ENCODE data around the gene CDH24.

CDH24 gene, protein sequence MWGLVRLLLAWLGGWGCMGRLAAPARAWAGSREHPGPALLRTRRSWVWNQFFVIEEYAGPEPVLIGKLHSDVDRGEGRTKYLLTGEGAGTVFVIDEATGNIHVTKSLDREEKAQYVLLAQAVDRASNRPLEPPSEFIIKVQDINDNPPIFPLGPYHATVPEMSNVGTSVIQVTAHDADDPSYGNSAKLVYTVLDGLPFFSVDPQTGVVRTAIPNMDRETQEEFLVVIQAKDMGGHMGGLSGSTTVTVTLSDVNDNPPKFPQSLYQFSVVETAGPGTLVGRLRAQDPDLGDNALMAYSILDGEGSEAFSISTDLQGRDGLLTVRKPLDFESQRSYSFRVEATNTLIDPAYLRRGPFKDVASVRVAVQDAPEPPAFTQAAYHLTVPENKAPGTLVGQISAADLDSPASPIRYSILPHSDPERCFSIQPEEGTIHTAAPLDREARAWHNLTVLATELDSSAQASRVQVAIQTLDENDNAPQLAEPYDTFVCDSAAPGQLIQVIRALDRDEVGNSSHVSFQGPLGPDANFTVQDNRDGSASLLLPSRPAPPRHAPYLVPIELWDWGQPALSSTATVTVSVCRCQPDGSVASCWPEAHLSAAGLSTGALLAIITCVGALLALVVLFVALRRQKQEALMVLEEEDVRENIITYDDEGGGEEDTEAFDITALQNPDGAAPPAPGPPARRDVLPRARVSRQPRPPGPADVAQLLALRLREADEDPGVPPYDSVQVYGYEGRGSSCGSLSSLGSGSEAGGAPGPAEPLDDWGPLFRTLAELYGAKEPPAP

DNA sequence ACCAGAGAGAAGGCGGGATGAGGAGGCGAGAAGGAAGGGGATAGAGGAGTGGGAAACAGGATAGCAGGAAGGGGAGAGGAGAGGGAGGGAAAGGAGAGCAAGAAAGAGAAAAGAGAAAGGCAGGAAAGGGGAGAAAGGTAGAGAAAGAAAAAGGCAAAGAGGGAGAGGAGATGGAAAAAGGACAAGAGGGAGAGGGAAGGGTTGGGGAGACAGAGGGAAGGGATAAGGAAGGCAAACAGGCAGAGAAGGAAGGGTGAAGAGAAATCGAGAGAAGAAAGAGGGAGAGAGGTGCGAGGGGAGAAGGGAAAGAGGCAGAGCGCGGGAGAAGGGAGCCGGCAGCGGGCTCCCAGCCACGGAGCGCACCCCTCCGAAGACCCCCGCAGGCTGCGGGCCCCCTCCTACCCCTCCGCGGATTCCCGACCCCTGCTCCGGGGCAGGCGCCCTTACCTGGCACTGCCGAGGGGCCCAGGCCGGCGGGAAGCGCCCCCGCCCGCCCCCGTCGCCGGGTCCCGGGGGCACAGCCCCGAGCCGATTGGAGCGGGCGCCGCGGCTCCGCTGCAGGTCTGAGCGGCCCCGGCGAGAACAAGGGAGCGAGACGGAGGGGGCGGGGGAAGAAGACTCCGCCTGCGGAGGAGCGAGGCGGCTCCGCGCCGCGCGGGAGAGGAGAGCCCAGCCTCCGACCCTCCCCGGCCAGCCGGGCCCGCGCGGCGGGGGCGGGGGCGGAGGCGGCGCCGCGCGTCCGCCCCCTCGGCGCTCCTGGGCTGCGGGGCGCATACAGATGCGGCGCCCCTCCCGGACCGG, at the start of gene CDH24:
CDH24 (minus strand) TSS at position 565 of the 801 bp plus-strand sequence. CDS start 1,787 bp downstream, outside the sequence.
- Histone ChIP-seq H3K36me3 (replicated peaks; ENCODE audit: insufficient read depth, low read length) (no peaks in the 10 kb centered on the region), H3K9me3 (replicated peaks; ENCODE audit: insufficient read depth, low read length) (no peaks in the 10 kb centered on the region), H3K79me2 (ENCODE audit: low read length) (no peaks in the 10 kb centered on the region), H3K4me2 (ENCODE audit: low read depth, low read length) (peak within 1 kb of the TSS; percentile 89), H3K27ac (ENCODE audit: low read length) (no peak within 1 kb of the TSS), H3K9me2 (replicated peaks; ENCODE audit: insufficient read depth, low read length) (no peaks in the 10 kb centered on the region), H3K4me1 (ENCODE audit: low read length) (no peaks in the 10 kb centered on the region), H3K27me3 (replicated peaks; ENCODE audit: insufficient read depth, low read length) (no peaks in the 10 kb centered on the region), H3F3A (ENCODE audit: insufficient read depth, low read length) (0 out of 2 replicates have a peak, but pooled peaks cover 14% of the 10 kb centered on the region), H3K9ac (ENCODE audit: low read length) (peak within 1 kb of the TSS; percentile 10; the same call in 1 of the 2 replicates), H3K4me3 (ENCODE audit: low read length) (peak within 1 kb of the TSS; percentile 56), H2AFZ (ENCODE audit: low read length) (peak within 1 kb of the TSS; percentile 42; the same call in 1 of the 2 replicates), H4K20me1 (ENCODE audit: insufficient read depth, low read length) (no peaks in the 10 kb centered on the region)
- DNase-seq: peak; percentile 61
- TF ChIP-seq EZH2 (optimal IDR thresholded peaks at IDR 0.05; ENCODE audit: low read depth, low read length) (no peak), EZH2phosphoT487 (IDR thresholded peaks at IDR 0.05; ENCODE audit: low read length) (no peak)
- TF ChIP-seq, protein P1, sequence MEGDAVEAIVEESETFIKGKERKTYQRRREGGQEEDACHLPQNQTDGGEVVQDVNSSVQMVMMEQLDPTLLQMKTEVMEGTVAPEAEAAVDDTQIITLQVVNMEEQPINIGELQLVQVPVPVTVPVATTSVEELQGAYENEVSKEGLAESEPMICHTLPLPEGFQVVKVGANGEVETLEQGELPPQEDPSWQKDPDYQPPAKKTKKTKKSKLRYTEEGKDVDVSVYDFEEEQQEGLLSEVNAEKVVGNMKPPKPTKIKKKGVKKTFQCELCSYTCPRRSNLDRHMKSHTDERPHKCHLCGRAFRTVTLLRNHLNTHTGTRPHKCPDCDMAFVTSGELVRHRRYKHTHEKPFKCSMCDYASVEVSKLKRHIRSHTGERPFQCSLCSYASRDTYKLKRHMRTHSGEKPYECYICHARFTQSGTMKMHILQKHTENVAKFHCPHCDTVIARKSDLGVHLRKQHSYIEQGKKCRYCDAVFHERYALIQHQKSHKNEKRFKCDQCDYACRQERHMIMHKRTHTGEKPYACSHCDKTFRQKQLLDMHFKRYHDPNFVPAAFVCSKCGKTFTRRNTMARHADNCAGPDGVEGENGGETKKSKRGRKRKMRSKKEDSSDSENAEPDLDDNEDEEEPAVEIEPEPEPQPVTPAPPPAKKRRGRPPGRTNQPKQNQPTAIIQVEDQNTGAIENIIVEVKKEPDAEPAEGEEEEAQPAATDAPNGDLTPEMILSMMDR (IDR thresholded peaks at IDR 0.05; ENCODE audit: low read length): no peak

DNA sequence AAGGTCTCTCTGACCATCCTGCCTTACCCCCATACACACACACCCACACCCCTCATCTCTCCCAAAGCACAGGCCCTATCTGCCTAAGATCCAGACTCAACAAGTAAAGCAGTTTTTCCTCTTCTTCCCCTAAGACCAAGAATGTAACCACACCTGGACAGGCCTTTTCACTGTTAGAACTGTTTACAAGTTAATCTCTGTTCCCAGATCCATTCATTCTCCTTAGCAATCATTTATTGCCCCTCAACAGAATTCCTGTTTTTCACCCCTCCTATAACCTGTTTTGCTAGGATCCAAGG, 49.4 kb upstream of the CDH24 start:
- Histone ChIP-seq H3K9me3 (replicated peaks; ENCODE audit: insufficient read depth, low read length) (no peaks in the 10 kb centered on the region), H3K9me2 (replicated peaks; ENCODE audit: insufficient read depth, low read length) (no peaks in the 10 kb centered on the region), H3K9ac (ENCODE audit: low read length) (no peak overlapping the region), H3K79me2 (ENCODE audit: low read length) (no peaks in the 10 kb centered on the region), H3K36me3 (replicated peaks; ENCODE audit: insufficient read depth, low read length) (no peaks in the 10 kb centered on the region), H3K4me3 (ENCODE audit: low read length) (no peak overlapping the region), H3K4me1 (ENCODE audit: low read length) (peaks cover 9% of the 10 kb centered on the region), H4K20me1 (ENCODE audit: insufficient read depth, low read length) (no peaks in the 10 kb centered on the region), H3K27ac (ENCODE audit: low read length) (peak overlapping the region; percentile 28; the same call in 1 of the 2 replicates), H3K4me2 (ENCODE audit: low read depth, low read length) (peak overlapping the region; percentile 51; the same call in 1 of the 2 replicates), H2AFZ (ENCODE audit: low read length) (no peak overlapping the region), H3F3A (ENCODE audit: insufficient read depth, low read length) (no peaks in the 10 kb centered on the region), H3K27me3 (replicated peaks; ENCODE audit: insufficient read depth, low read length) (no peaks in the 10 kb centered on the region)
- TF ChIP-seq EZH2phosphoT487 (IDR thresholded peaks at IDR 0.05; ENCODE audit: low read length) (no peak), EZH2 (optimal IDR thresholded peaks at IDR 0.05; ENCODE audit: low read depth, low read length) (no peak)
- TF ChIP-seq, protein P1 (IDR thresholded peaks at IDR 0.05; ENCODE audit: low read length): no peak
- DNase-seq: no peak

DNA sequence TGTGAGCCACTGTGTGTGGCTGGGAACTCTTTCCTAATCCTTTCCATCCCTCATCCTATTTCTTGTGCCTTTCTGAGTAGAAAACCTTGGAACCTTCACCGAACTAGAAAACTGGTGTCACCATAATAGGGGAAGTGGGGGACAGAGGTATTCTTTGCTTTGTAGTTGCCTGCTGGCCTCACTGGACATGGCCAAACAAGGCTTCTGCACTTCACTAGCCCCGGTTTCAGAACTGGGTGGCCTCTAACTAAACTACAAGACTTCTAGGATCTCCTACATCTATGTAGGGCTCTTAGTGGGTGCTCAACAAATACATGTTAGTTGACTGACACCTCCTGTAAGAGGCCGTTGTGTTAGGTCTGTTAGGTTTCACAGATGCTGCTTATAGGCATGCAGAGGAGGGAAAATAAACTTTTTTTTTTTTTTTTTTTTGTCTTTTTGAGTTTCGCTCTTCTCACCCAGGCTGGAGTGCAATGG, 48.1 kb upstream of the CDH24 start:
- H3K36me3 ChIP-seq (replicated peaks; ENCODE audit: insufficient read depth, low read length): no peaks in the 10 kb centered on the region
- H3K9me3 ChIP-seq (replicated peaks; ENCODE audit: insufficient read depth, low read length): no peaks in the 10 kb centered on the region
- DNase-seq: no peak
- no peak overlapping the region for H2AFZ ChIP-seq (ENCODE audit: low read length)
- H3K79me2 ChIP-seq (ENCODE audit: low read length): no peaks in the 10 kb centered on the region
- H3F3A ChIP-seq (ENCODE audit: insufficient read depth, low read length): no peaks in the 10 kb centered on the region
- TF ChIP-seq EZH2phosphoT487 (IDR thresholded peaks at IDR 0.05; ENCODE audit: low read length) (no peak), EZH2 (optimal IDR thresholded peaks at IDR 0.05; ENCODE audit: low read depth, low read length) (no peak)
- TF ChIP-seq, protein P1 (IDR thresholded peaks at IDR 0.05; ENCODE audit: low read length): no peak
- no peaks in the 10 kb centered on the region for H3K9me2 ChIP-seq (replicated peaks; ENCODE audit: insufficient read depth, low read length)
- no peak overlapping the region for H3K9ac ChIP-seq (ENCODE audit: low read length)
- no peak overlapping the region for H3K4me3 ChIP-seq (ENCODE audit: low read length)
- H3K27ac ChIP-seq (ENCODE audit: low read length): no peak overlapping the region
- H3K4me1 ChIP-seq (ENCODE audit: low read length): peaks cover 9% of the 10 kb centered on the region
- no peak overlapping the region for H3K4me2 ChIP-seq (ENCODE audit: low read depth, low read length)
- no peaks in the 10 kb centered on the region for H4K20me1 ChIP-seq (ENCODE audit: insufficient read depth, low read length)
- H3K27me3 ChIP-seq (replicated peaks; ENCODE audit: insufficient read depth, low read length): no peaks in the 10 kb centered on the region
